NCI-H82 treated with DMSO at 0.1 percent for 48 hours (cell line): ENCODE results near the gene IL21R.
"Not testable (repeated sequence)": the region's sequence is repeated elsewhere in the genome, so short reads cannot be mapped to it uniquely, and the experiment has no call there.

ENCODE experiments used
- DNase-seq: peaks from one replicate; lab custom pipeline; 2025; ENCODE audit not compliant: unreplicated experiment; lab: John Stamatoyannopoulos, UW

Gene IL21R

DNA sequence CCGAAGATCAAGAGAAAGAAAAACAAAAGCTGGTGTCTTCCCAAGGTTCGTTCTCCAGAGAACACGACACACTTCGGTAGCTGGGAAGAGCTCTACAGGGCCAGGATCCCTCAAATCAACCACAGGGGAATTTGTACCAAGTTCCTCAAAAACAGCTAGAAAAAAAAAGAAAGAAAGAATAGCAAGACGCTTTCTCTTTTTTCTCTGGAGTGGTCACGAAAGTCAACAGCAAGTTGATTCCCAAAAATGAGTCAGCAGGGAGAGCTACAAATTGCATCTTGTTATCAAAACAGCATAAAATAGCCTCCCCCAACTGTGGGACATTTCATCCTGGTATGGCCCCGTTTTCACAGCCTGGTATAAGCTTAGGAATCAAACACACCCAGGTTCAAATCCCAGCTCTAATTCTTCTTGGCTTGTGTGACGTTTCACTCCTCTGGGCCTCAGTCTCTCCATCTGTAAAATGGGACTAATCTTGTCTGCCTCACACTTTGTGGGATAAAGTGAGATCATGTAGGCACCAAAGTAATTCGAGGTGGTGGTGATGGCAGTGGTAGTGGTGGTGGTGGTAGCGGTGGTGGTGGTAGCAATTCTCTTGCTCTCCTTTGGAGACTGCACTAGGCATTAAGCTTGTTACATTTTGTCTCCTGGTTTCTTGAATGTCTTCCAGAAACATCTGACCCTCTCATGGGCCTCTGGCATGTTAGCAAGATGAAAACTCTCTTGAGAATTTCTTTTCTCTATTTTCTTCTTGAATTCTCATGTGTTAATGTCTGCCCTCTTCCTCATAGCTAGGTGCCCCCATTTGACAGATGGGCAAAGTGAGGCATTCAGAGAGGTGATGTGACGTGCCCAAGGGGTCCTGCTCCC, 988 bp upstream of the IL21R start:
- no peak for DNase-seq

DNA sequence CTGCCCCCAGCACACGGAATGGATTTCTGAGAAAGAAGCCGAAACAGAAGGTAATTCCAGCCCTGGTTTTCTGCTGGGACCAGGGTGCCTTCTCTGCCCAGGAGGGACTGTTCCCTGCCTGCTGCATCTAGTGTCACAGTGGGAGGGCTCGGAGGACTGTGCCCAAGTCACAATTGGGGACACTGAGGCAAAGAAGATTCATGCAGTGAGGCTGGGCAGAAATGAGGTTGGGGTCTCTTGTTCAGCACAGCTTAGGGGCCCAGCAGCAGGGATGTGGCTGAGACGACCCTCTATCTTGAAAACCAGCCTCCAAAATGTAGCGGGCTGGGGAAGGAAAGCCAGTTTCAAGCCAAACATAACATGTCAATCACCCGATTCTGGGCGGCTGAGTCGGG, 592 bp downstream of the IL21R start:
- no peak for DNase-seq

DNA sequence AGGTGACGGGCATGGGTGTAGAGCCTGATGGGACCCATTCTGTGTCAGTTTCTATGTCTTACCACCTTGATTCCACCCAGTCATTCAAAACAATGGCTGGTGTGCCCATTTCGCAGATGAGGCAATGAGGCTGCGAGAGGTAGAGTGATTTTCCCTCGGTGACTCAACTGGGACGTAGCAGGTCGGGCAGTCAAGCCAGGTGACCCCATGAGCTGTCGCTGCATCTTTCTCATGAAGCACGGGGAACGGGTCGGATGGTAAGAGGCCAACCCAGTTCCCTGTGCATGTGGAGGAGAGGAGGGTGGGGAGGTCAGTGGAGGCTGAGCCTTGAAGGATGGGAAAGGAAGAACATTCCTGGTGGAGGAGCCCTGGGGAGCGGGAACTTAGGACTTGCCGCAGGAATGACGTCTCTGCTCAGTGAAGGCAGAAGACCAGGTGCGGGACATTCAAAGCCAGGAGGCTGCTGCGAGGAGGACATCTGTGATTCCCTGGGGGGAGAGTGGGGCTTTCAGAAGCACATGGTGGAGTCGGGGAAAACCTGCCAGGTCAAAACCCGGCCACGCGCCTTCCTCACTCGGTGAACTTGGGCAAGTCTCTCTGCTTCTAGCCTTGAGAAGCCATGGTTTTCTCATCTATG, 1.1 kb downstream of the IL21R start:
- no peak for DNase-seq

DNA sequence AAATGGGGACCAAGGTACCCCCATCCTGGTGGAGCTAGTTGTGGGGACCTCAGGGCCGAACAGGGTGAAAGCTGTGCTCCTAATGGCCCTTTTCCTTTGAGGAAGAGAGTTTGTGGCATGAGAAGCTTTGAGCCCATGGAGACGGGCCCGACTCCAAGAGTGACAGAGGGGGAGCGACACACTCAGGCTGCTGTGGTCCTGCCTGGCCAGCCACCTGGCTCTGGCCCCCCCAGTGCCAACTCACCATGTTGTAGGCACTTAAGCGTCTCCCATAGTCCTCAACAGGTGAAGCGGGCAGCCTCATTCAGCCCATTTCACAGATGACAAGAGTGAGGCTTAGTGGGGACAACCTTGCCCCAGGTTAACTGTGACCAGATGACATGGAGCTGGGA, 1.6 kb downstream of the IL21R start:
- DNase-seq = no peak

DNA sequence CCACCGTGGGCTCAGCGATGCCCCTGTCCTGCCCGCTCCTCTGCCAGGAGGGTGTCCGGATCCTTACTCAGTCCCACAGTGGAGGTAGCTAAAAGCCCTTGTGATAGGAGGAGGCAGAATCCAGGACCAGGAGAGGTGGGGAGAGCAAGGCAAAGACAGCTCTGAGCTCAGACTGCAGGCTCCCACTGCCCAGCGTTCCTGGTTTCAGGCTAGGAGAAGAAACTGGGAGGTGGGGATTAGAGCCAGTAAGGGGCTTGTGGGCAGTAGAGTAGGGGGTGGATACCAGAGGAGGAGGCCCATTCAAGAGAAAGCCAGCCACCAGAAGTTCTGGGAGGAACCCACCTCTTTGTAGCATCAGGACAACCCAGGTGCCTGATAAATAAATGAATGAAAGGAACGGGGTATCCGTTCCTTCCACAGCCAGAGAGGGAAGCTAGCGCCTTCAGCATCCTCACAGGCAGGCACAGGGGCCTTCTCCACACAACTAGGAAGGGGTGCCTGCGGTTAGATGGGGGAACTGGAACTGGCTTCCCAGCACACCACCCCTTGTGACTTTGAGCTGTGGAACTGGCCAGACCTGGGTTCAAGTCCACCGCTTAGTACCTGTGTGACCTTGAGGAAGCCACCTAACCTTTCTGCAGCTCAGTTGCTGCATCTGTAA, 2.3 kb downstream of the IL21R start:
- no peak for DNase-seq

DNA sequence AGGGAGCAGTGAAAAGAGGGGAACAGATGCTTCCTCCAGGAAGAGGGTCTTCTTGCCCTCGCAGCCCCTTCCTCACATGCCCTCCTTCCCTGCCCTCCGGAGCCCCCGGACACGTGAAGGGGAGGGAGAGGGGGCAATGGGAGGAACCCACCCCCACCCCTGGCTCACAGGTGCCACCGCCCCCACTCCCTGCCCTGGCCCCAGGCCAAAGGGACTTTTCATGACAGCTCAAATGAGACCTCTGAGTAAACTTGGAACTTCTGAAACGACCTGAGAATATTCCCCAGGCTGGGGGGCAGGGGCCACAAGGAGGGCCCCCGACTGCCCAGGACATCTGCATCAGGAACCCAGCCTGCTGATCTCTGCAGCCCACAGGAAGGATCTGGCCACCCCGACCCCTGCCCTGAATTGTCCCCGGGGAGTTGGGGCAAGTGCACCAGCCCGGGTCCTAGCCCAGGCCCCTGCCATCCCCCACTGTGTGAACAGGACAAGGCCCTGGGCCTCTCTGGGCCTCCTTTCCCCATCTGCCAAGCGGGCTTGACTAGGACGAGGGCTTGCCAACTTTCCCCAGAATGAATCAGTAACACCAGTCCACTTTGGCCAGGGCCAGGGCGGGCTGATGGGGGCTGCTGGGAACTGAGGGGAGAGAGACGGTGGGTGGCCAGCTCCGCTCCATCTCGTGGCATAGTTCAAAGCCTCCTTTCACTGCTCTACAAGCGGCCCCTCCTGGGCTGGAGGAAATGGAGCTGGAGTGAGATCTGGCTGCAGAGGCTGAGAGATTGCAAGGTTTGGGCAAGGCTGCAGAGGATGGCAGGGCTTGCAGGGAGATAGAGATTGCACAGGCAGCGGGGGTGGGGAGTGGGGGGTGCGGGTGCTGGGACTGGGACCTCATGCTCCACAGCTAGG, 3.8 kb downstream of the IL21R start:
- DNase-seq = no peak

DNA sequence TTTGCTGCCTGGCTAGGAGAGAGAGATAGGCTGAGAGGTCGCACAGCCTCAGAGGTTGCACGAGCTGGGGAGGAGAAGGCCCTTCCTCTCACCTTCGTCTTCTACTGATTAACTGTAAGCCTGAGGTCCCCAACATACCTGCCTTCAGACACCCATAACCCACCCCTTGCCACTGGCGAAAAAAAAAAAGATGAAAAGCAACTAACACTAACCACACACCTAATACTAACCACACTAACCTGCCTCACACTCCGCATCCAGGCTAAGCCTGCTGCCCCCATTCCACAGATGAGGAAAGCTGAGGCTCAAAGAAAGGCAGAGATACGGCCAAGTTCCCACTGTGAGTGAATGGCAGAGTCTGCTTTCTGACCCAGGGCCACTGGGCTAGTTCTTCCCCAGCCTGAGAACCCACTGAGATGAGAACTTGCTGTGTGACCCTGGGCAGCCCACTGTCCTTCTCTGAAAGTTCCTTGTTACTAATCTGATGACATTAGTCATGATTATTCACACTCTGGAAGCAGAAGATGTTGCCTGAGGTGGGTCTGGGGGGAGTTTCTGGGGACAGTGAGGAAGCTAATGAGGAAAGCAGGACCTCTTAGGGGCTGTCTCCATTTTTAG, 4.6 kb downstream of the IL21R start:
- no peak for DNase-seq

DNA sequence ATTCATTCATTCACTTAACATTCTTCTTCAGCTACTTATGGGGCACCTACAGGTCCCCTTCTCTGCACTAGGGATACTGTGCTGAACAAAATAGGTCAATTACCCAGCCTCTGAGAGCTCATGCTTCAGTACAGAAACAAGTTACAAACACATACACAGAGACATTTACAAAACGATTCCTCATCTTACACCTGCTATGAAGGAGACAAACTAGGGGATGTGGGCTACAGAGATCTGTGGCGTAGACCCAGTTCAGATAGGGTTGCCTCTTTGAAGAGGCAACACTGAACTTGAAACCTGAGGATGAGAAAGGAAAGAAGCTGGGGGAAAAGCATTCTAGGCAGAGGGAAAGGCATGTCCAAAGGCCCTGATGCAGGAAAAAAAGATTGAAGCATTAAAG, 5.2 kb downstream of the IL21R start:
- no peak for DNase-seq

DNA sequence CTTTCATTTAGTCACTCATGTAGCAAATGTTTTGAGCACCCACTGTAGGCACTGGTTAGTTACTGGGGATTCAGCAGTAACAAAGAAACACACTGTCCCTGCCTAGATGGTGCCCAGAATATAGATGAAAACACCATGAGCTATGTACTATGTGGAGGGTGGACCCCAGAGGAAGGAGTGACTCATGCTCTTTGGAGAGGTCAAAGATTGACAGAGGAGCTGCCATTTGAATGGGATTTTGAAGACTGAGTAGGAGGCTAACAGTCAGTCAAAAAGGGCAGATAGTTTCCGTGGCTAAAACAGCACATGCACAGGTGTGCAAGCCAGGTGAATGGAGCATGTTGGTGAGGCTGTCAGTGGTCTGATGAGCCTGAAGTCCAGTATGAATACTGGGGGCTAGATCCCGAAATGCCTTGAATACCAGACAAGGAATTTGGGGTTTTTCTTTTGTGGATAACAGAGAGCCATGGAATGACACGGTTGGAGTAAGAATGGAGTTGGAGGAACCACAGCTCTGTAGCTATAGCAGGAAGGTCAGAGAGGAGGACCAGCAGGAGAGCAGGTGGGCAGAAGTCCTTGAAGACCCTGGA, 6.1 kb downstream of the IL21R start:
- DNase-seq = no peak

DNA sequence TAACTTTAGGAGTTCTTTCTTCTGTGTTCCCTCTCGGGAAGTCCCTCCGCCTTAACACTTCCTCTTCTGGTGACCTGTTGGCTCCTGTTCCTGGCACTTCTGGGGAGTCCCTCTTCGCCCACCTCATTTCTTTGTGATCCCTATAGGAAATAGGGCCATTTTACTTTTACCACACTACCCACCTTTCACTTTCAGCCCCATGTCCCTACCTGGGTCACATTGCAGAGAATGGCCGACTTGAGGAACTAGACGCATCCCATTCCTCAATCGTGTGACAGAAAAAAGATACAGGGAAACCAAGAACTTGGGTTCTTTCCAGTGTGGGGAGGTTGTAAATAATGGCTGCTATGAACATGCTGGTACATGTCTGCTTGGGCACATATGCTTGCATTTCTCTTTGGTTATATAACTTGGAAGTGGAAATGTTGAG, 6.6 kb downstream of the IL21R start:
- no peak for DNase-seq

DNA sequence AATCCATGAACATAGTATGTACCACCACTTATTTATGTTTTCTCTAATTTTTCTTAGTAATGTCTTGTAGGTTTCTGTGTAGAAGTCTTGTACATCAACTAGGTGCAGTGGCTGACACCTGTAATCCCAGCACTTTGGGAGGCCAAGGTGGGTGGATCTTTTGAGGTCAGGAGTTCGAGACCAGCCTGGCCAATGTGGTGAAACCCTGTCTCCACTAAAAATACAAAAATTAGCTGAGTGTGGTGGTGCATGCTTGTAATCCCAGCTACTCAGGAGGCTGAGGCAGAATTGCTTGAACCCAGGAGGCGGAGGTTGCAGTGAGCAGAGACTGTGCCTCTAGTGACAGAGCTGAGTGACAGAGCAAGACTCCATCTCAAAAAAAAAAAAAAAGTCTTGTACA, 8.0 kb downstream of the IL21R start:
- DNase-seq = not testable (repeated sequence)

DNA sequence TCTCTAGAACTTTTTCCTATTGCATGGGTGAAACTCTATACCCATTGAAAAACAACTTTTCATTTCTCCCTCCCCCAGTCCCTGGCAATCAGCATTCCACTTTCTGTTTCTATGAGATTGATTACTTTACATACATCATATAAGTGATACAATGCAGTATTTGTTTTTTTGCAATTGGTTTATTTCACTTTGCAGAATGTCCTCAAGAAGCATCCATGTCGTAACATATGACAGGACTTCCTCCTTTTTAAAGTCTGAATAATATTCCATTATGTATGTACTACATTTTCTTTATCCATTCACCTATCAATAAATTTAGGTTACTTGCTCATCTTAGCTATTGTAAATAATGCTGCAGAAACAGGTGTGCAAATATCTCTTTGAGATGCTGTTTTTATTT, 8.8 kb downstream of the IL21R start:
- DNase-seq = no peak

DNA sequence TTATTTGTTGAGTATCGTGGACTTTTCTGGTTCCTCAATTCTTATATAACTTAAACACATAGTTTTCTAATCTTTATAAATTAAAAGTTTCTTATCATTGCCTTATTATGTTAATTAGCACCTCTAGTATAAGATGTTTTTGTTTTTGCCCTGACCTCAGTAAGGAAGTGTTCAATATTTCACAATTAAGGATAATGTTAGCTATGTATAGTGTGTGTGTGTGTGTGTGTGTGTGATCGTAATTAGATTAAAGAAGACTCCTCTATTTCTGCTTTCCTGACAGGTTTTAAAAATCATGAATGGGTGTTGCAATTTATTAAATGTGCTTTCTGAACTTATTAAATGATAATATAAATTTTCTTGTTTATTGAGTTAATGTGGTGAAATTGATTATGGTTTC, 12.0 kb downstream of the IL21R start:
- no peak for DNase-seq

DNA sequence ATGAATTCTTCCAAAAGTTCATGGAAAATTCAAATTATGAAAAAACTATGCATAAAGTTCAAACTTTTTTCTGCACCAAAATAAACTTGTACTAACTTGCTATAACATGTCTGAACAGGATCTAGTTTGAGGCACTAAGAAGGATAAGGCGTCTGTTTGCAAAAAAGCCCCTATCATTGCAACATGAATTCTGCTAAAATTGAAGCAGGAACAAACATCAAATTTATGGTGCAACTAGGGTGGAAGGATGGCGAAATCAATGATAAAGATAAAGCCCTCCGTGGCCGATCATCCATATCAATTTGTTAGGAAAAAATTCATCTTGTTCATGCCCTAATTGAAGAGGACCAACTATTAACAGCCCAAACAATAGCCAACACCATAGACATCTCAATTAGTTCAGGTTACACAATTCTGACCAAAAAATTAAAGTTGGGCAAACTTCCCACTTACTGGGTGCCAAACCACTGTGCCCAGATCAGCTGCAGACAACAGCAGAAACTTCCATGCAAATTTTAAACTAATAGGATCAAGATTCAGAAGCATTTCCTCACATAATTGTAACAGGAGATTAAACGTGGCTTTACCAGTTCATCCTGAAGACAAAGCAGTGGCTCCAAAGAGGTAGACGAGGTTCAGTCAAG, 12.9 kb downstream of the IL21R start:
- no peak for DNase-seq

DNA sequence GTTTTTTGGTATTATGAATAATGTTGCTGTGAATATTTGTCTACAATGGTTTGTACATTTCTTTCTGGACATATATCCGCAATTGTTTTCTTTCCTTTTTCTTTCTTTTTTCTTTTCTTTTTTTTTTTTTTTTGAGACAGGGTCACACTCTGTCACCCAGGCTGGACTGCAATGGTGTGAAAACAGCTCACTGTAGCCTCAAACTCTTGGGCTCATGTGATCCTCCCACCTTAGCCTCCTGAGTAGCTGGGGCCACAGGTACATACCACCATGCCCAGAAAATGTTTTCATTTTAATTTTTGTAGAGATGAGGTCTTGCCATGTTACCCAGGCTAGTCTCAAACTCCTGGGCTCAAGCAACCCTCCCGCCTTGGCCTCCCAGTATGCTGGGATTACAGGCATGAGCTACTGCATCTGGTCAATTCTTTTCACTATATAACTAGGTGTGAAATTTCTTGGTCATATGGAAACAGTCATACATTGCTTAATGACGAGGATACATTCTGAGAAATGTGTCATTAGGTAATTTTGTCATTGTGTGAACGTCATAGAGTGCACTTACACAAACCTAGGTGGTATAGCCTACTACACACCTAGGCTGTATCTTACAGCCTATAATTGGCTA, 15.2 kb downstream of the IL21R start:
- DNase-seq = no peak

DNA sequence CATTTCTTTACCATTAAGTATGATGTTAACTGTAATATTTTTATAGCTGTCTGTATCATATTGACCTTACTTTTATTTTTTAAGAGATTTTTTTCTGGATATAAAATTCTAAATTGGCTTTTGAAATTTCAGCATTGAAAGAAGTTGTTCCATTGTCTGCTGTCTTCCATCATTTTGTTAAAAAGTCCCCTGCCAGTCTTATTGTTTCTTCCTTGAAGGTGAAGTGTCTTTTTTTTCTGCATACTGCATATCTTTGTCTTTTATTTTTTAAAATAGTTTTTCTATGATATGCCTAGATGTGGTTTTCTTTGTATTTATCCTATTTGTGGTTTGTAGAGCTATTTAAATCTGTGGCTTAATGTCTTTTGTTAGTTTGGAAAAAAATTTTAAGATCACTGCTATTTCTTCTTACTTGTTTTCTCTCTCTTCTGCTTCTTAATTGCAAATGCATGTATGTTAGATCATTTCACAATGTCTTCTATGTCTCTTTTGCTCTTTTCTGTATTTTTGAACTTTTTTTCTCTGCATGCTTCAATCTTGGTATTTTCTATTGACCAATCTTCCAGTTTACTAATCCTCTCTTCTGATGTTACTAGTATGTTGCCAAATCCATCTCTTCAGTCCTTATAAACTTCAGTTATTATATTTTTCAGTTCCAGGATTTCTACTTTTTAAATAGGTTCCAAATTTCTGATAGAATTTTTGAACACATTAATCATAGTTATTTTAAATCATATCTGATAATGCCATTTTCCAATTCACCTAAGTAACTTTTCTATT, 20.2 kb downstream of the IL21R start:
- DNase-seq = no peak

DNA sequence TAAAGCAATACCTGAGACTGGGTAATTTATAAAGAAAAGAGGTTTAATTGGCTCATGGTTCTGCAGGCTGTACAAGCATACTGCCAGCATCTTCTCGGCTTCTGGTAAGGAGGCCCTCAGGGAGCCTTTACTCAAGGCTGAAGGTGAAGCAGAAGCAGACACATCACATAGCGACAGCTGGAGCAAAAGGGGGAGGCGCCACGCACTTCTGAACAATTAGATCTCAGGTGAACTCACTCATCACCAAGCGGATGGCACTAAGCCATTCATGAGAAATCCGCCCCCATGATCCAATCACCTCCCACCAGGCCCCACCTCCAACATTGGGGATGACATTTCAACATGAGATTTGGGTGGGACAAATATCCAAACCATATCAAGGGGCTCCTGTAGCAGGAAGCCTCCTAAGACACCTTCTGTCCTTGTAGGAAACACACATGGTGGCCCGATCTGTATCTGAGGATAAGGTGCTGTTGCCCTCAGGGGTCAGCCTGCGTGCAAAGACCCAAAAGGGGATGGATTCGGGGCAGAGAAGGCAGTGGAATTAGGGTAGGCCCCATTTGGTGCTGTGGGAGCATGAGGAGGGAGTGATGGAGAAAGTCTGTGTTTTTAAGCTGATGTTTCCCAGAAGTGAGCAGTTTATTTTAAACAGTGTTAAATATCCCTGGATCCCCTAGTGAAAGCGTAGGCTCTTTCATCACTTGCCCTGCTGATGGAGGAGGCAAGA, 23.0 kb downstream of the IL21R start:
- no peak for DNase-seq

DNA sequence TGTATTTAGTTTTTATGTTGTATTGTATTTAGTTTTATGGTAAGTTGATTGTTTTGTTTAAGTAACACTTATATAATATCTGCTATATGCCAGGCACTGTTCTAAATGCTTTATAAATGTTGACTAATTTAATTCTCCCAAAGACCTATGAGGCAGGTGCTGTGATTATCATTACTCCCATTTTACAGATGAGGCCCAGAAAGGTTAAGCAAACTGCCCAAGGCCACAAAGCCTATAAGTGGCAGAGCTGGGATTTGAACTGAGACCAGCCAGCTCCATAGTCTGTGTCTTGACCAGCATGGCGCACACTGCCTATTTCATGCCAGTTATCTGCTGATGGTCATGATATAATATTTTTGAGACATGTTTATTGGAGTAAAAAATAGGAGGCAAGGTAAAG, 24.0 kb downstream of the IL21R start:
- DNase-seq = no peak
